ENCODE results near the gene MYOF.
A peak's percentile ranks its signal among the peaks of the same experiment; 100 is the strongest.
"Not testable (repeated sequence)": the region's sequence is repeated elsewhere in the genome, so short reads cannot be mapped to it uniquely, and the experiment has no call there.

MYOF gene

GRCh38 chr10:93481637-93482144, 443 bp downstream of the MYOF start:
- no peak for DNase-seq (ENCODE audit: low spot score)

GRCh38 chr10:93478873-93479272, 3.3 kb downstream of the MYOF start:
- no peak for DNase-seq (ENCODE audit: low spot score)

- DNase-seq (ENCODE audit: low spot score) = no peak
These were observed 5.4 kb downstream of the MYOF start for GRCh38 chr10:93476756-93477155.

GRCh38 chr10:93475871-93476270, 6.3 kb downstream of the MYOF start:
- DNase-seq (ENCODE audit: low spot score) = no peak

- no peak for DNase-seq (ENCODE audit: low spot score)
These were observed 6.9 kb downstream of the MYOF start for GRCh38 chr10:93475227-93475626.

GRCh38 chr10:93473804-93474472, 8.2 kb downstream of the MYOF start:
- DNase-seq (ENCODE audit: low spot score) = no peak

- DNase-seq (ENCODE audit: low spot score) = no peak
These were observed 9.0 kb downstream of the MYOF start for GRCh38 chr10:93473161-93473560.

GRCh38 chr10:93471110-93471651, 11.0 kb downstream of the MYOF start:
- peak; percentile 53 for DNase-seq (ENCODE audit: low spot score)

- no peak for DNase-seq (ENCODE audit: low spot score)
These were observed 12.7 kb downstream of the MYOF start for GRCh38 chr10:93469454-93469853.

- DNase-seq (ENCODE audit: low spot score) = peak; percentile 70
These were observed 13.5 kb downstream of the MYOF start for GRCh38 chr10:93468461-93469213.

- not testable (repeated sequence) for DNase-seq (ENCODE audit: low spot score)
These were observed 14.5 kb downstream of the MYOF start for GRCh38 chr10:93467635-93468034.

- peak; percentile 77 for DNase-seq (ENCODE audit: low spot score)
These were observed 16.1 kb downstream of the MYOF start for GRCh38 chr10:93465806-93466675.

GRCh38 chr10:93464776-93465388, 17.3 kb downstream of the MYOF start:
- DNase-seq (ENCODE audit: low spot score) = no peak

GRCh38 chr10:93463723-93464476, 18.2 kb downstream of the MYOF start:
- DNase-seq (ENCODE audit: low spot score) = no peak

GRCh38 chr10:93462881-93463280, 19.3 kb downstream of the MYOF start:
- no peak for DNase-seq (ENCODE audit: low spot score)

GRCh38 chr10:93462371-93462770, 19.8 kb downstream of the MYOF start:
- no peak for DNase-seq (ENCODE audit: low spot score)

GRCh38 chr10:93461807-93462178, 20.3 kb downstream of the MYOF start:
- DNase-seq (ENCODE audit: low spot score) = no peak

GRCh38 chr10:93461109-93461806, 20.9 kb downstream of the MYOF start:
- DNase-seq (ENCODE audit: low spot score) = no peak

- DNase-seq (ENCODE audit: low spot score) = no peak
These were observed 22.7 kb downstream of the MYOF start for GRCh38 chr10:93459466-93459865.

GRCh38 chr10:93458821-93459257, 23.3 kb downstream of the MYOF start:
- DNase-seq (ENCODE audit: low spot score) = peak; percentile 83
